HG02943 (cell line): Measurements from ENCODE around the gene EID1.

Source experiments
- ATAC-seq: cut with Tn5 transposase; IDR thresholded peaks from one replicate; pipeline ENCODE4 v1.9.1; 2021; ENCODE audit warnings: mild to moderate bottlenecking, low read depth, moderate library complexity; ENCODE audit not compliant: unreplicated experiment

The EID1 gene

DNA sequence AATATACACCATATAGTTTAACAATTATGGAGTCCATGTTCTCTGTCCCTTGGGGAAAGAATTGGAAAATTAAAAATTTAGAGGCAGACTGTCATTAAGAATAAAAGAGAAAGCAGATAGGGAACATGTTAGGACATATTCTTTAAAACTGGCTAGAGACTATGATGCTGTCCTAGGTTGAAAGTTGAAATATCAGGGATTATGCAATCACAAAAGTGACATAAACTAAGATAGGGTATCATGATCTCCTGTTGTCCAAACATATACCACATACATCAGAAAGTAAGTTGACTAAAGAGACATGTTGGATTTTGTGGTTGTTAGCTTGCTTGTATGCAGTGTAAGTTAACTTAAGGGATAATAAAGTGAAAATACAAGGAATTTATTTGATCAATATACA lies 9.9 kb upstream of the EID1 start:
- no peak for ATAC-seq

DNA sequence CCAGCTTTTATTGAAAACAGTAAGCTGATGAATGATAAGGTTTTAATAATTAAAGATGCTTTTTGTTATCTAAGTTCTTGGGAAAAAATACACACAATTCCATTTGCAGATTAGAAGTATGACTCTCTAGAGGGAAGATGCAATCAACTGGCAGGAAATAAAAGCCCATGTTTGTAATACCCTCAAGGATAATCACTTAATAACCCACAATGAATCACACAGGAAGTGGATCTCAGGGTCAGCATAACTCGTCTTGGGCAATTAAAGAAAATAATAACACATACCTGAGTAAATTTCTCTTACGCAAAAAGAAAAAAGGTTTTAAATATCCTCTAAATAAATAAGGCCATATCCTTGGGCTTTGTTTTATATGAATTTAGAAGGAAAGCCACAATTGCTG lies 9.4 kb upstream of the EID1 start:
- ATAC-seq: no peak

DNA sequence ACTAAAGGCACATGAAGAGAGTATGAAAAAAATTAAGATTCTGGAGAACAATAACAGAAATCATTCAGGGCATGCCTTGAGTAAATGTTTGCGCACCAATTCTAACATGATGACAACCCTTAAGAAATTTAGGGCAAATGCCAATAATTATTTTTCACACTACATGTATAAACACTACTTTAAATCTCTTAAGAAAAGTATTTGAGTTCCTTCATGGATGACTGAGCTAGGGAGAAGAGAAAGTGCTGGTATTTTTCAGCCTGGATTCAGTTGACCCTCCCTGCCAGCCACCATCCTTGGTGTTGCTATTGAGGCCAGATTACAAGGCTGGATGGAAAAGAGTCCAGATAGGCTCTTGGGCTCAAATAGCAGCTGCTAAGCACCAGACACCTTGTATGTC lies 8.0 kb upstream of the EID1 start:
- ATAC-seq: no peak

DNA sequence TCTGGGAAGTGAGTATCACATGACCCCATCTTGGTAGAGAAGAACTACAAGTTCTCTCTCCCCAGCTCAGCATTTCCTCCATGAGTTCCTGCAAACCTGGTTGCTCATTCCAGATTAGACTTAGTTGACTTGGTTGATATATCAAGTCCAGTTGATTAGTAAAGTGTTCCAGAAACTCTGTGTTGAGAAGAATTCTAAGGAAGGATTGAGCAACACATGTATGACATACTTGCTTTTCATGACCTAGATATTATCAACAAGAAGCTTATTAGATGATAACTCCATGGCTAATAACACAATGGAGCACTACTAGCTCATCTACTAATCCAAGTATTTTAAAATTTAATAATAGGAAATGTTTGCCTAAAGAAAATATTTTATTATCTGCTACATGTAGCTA lies 6.4 kb upstream of the EID1 start:
- ATAC-seq: no peak

DNA sequence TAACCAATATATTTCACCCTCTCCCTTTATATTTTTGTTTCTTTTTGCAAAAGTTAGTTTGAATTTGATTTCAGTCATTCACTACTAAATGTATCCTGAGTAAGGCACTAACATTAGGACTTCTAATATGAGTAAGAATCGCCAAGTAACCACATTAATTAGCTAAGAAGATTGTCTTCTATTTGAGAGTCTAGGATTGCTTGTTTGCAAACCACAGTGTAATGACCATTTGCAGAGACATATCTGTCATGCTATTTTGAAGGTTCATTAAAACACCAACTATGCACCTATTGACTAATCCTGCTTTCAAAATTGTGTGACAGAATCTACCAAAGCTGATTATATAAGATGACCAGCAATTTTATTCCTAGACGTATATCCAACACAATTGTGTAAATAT lies 5.3 kb upstream of the EID1 start:
- ATAC-seq: no peak

DNA sequence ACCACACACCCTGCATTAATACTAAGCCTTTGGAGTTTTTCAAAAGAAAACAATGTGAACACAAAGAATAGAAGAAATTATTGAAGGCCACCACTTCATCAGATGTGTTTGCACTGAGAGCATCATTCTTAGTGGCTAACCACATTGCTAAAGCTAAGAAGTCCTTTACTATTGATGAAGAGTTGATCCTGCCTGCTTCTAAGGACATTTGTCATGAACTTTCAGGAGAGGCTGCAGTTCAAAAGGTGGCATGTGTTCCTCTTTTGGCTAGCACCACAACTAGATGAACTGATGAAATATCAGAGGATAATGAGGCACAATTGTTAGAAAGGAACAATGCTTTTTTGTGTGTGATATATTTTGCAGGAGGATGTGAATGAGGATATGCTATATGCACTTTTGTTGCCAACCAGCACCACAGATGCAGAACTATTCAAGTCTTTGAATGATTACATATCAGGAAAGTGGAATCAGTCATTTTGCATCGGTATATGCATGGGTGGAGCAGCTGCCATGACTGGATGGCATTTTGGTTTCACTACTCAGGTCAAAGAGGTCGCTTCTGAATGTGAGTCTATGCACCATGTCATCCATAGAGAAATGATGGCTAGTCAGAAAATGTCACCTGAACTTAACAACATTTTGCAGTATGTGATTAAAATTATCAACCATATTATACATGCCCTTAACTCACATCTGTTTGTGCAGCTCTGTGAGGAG lies 2.5 kb upstream of the EID1 start:
- no peak for ATAC-seq

DNA sequence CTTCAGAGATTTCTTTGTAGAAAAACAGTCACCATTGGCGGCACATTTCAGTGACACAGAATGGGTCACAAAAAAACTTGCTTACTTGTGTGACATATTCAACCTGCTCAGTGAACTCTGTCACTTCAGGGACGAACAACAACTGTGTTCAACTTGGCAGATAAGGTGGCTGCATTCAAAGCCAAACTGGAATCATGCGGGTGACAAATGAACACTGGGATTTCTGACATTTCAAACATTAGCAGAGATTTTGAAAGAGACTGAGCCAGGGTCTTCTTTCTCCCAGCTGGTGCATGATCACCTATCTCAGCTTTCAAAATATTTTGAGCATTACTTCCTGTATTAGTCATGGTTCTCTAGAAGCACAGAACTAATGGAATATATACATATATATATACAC lies 1.9 kb upstream of the EID1 start:
- ATAC-seq: no peak

DNA sequence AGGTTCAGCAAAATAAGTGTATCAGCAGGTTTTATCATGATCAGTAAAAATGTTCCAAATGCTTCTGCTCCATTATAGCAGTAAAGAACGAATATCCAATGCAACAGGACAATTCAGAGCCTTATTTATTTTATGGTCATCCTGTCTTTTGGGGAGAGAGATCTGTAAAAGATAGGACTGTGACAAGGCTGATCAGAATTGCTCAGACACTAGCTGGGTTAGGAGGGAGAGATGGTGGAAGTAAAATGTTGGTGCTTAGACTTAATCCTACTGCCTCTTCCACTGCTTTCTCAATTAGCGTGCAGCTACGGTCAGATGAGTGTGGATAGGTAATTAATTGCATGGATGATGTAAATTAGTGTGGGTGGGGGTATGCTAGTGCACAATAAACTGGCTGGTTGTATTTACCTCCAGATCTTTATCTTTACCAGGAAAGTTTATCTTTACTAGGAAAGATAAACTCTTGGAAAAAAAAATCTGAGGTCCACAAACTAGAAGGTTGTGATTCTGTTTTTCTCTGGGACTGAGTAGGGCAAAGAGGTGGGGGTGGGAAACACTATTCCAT lies 2.2 kb downstream of the EID1 start:
- no peak for ATAC-seq

DNA sequence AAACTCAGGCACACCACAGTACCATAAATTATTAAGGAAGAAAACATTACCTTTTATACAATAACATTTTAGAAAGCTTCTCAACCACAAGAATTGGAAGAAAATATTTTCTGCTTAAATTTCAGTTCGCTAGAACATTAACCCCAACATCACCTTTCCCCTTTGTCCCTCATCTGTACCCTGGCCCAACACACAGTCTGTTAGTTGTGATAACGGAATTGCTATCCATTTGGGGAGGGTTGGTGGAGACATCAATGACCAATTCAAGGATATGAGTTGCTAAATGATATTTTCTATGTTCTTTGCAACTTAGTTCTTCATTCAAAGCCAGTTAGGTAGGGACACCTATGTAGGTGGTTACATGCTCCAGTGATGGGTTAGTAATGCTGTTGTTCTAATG lies 5.8 kb downstream of the EID1 start:
- ATAC-seq: no peak

DNA sequence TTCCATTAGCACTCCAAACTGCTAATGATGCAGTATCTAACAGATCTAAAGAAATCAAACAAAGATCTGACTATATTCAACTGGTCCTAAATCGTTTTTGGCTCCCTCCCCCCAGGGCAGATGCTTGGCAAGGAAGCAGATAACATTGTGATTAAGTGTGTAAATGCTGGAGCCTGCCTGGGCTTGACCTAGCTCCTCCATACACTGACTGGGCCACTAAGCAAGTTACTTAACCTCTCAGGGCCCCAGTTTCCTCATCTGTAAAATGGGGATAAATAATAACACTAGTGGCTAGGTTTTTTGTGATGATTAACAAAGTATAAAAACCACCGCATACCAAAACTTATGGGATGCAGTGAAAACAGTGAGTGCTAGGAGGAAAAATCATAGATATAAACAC lies 9.2 kb downstream of the EID1 start:
- no peak for ATAC-seq

DNA sequence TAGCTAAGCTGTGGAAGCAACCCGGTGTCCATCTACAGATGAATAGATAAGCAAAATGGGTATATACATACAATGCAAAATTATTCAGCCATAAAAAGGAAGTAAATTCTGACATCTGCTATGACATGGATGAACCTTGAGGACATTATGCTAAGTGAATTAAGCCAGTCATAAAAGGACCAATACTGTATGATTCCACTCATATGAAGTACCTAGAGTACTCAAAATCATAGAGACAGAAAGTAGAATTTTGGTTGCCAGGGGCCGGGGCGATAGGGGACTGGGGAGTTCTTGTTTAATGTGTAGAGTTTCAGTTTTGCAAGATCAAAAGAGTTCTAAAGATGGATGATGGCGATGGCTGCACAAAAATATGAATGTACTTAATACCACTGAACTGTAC lies 10.3 kb downstream of the EID1 start:
- ATAC-seq: no peak

DNA sequence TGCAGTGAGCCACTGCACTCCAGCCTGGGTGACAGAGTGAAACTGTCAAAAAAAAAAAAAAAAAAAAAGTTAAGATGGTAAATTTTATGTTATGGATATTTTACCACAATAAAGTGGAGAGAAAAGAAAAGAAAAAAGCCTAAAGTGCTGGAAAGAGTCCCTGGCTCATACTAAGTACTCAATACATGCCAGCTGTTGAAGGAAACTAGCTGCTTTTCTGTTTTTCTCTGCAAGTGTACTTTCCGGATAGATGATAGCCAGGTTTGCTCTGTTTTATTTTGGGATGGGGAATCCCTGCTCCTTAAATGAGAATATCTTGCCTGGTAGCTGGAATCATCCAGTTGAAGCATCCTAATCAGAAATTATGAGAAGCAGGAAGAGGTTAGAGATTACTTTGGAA lies 10.9 kb downstream of the EID1 start:
- no peak for ATAC-seq

DNA sequence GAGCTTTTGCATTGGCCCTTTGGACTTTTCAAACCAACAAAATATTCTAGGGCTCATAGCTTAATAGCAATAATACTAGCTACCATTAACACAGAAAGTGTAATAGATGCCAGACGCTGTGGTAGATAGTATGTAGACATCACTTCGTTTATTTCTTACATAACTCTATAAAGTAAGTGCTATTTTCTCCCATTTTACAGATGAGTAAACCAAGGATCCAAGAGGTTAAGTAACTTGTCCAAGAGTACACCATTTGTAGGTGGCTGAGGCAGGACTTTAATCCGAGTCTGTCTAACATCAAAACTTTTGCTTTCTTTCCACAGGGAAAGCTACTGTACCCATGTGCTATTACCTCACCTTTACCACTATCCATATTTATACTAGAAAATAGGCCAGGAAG lies 12.0 kb downstream of the EID1 start:
- ATAC-seq: no peak

DNA sequence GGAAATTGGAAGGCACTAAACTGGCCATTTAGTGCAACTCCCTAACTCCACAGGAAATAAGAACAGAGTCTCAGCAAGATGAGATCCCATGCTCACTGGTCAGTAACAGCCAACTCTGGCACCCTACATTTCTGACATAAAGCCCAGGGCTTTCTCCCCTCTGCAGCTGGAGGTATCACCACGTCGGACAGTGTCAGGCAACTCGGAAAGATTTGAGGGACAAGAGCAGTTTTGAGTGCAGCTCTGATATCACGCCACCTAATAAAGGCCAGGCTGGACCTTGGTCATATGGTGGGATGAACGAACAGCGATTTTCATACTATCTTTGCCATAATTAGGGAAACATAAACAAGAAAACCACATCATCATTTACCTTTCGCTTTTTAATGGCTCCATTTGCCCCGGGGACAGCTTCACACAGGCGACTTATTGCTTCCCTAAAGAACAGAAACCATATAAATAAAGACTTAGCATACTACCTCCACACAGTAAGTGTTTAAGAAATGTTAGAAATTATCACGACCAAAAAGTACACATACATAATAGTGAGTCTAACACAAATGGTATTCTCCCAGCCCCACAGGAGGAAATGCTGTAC lies 12.5 kb downstream of the EID1 start:
- ATAC-seq: no peak

DNA sequence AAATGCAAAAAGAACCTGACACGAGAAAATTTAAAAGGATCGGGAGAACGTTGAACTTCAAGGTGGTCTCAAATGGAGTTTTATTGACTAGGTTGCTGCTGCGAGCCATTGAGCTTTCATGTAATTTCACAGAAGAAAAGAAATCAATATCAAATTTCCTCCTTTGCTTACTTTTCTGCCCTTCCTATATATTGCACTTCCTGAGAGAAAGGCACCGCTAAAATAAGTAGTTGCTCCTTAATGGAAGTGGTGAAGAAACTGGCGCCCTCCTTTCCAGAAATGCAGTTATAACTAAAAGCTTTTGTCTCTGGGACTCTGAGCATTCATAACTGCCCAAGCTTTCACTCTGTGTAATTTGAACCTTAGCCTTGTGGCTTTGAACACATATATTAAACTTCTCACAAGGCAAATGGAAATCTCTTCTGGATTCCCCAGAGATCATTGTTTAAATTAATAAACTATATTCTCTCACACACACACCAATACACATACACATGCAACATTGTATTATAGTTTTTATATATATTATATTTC lies 13.4 kb downstream of the EID1 start:
- no peak for ATAC-seq

DNA sequence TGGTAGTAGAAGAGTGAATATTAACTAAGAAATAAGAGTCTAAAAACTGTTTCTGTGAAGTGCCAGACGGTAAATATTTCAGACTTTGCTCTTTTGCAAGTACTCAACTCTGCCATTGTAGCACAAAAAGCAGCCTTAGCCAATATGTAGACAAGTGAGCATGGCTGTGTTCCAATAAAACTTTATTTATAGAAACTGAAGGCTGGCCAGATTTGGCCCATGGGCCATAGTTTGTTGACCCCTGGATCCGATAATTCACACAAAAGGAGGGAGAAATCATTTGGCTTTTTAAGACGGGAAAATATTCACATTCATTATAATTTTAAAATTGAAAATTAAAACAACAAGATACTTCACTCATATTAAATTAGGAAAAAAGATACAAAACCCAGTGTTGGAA lies 15.4 kb downstream of the EID1 start:
- no peak for ATAC-seq

DNA sequence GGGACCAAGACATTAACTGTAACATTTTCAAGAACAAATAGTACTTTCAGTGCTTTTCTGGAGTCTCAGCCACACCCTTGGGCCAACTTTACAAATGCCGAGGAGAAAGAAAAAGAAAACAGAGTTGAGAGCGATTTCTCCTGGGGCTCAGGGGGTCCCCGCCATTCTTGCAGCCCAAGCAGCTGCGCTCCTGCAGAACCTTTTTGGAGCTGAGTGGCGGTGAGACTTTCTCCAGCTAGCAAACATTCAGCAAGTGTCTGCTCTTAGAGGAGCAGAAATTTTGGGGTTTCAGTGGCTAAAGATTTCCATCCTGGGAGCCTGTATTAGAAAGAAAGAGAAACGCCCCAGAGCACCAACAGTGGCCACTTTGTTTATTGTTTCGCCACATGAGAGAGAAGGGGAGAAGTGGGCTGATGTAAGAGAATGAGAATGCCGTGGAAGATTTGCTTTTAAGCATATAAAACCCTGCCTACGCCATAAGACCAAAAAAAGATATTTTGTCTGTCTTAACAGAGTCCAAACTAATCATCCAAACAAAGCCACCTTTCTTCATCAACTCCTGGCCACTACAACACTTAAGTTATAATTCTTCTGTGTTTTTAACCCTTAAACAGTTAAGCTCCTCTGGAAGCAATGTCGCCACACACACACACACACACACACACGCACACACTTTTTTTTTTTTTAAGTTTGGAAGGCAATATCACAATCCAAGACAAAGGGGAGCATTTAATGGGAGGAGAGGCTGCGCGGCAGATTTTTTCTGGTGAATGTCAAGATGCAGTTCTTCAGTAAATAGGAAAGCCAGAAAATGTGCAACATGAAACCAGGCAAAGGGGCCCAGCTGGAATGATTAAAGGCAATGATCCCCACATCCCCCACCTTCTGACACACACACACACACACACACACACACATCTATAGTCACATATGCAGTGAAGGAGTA lies 19.2 kb downstream of the EID1 start:
- no peak for ATAC-seq

DNA sequence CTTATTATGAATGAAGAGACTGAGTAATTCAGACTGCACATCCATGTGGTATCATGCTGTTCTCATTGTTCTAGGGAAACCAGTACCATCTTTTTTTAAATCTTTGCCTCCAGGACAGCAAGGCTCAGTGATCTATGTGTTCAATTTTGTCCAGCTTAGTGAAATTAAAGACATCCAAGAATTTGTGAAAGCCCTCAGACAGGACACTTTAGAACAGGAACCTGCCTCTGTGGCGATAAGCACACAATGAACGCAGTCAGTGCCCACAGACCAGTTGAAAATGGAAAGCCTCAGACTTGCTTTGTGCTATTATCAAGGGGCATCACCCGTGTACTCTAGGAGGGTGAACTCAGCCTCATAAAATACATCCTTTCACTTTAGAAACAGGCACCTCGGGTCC lies 20.1 kb downstream of the EID1 start:
- no peak for ATAC-seq

DNA sequence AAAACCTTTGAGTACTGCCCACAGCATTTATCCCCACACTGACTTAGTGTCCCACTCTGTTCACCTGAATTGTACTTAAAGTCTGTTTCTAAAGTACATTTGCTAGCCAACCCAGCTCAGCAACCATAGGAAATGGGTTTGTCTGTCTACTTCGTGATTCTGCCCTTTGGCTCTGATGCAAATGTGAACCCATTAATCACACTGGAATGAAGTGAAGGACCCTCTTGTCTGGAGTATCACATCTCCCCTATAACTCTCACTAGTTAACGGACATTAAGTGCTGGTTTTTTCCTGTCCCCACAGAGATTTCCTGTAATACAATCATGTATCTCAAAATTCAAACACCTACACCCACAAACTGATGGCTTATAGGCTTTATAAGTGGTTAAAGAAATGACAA lies 20.5 kb downstream of the EID1 start:
- ATAC-seq: no peak

DNA sequence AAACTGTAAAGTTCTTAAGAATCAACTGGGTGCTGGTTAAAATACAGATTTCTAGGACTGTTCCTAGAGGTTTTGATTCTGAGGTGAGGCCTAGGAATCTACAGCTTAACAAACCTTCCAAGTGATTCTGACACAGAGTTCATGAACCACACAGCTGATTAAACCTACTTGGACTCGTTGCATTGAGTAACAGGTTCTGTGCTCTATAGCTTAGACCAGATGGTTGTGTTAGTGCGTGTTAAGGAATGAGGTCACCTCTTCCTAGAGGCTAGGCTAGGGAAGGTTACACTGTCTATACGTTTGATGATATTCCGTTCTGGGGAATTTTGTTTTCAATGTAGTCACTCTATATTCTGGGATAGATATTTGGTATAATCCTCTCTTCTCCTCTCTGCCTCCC lies 21.9 kb downstream of the EID1 start:
- no peak for ATAC-seq

DNA sequence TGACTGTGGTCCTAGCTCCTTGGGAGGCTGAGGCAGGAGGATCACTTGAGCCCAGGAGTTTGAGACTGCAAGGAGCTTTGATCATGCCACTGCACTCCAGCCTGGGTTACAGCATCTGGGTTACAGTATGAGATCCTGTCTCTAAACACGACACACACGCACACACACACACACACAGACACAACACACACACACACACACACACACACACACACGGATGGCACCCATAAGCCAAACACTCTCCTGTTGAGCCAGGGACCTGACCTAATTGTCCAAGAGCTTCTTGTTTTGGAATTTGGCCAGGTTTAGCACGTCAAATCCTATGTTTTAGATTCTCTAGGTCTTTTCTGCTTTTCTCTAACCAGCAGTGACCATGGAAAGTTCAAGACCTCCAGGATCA lies 26.8 kb downstream of the EID1 start:
- no peak for ATAC-seq
